Activated CD4-positive, alpha-beta T cell treated with anti-CD3 and anti-CD28 coated beads, Interleukin-2, amount 50 U/mL, for 1 hour (primary cell): ENCODE data around the gene STRIP1.

ENCODE experiments used
- DNase-seq: peaks from one replicate; pipeline ENCODE4 v3.0.0-alpha.2; 2020

Gene STRIP1

GRCh38 chr1:110051262-110051648 lies 16.8 kb downstream of the STRIP1 start:
- no peak for DNase-seq

GRCh38 chr1:110053552-110054428 lies 19.4 kb downstream of the STRIP1 start:
- peak; percentile 70 for DNase-seq

GRCh38 chr1:110055493-110056284 lies 21.3 kb downstream of the STRIP1 start:
- no peak for DNase-seq

GRCh38 chr1:110056285-110056683 lies 21.9 kb downstream of the STRIP1 start:
- DNase-seq: no peak

GRCh38 chr1:110056776-110057175 lies 22.4 kb downstream of the STRIP1 start:
- DNase-seq: no peak

- no peak for DNase-seq
Observed at GRCh38 chr1:110057963-110058518, 23.6 kb downstream of the STRIP1 start.

- no peak for DNase-seq
Observed at GRCh38 chr1:110058591-110058990, 24.2 kb downstream of the STRIP1 start.

- no peak for DNase-seq
Observed at GRCh38 chr1:110059133-110059863, 24.9 kb downstream of the STRIP1 start.

- peak; percentile 72 for DNase-seq
Observed at GRCh38 chr1:110060034-110060661, 25.7 kb downstream of the STRIP1 start.

GRCh38 chr1:110060662-110061060 lies 26.2 kb downstream of the STRIP1 start:
- no peak for DNase-seq

- DNase-seq: no peak
Observed at GRCh38 chr1:110061341-110061740, 26.9 kb downstream of the STRIP1 start.

GRCh38 chr1:110062612-110063011 lies 28.2 kb downstream of the STRIP1 start:
- no peak for DNase-seq

GRCh38 chr1:110063781-110064180 lies 29.4 kb downstream of the STRIP1 start:
- DNase-seq: no peak

GRCh38 chr1:110064576-110065337 lies 30.3 kb downstream of the STRIP1 start:
- no peak for DNase-seq

GRCh38 chr1:110065841-110066240 lies 31.4 kb downstream of the STRIP1 start:
- DNase-seq: no peak

- no peak for DNase-seq
Observed at GRCh38 chr1:110067479-110067892, 33.1 kb downstream of the STRIP1 start.

GRCh38 chr1:110067893-110068645 lies 33.6 kb downstream of the STRIP1 start:
- DNase-seq: no peak

GRCh38 chr1:110068646-110069403 lies 34.4 kb downstream of the STRIP1 start:
- DNase-seq: no peak

- no peak for DNase-seq
Observed at GRCh38 chr1:110069404-110070281, 35.2 kb downstream of the STRIP1 start.
